GM12892 (cell line): ENCODE measurements around the gene INIP.

Experiments used
- POLR2A ChIP-seq: IDR thresholded peaks from 2 replicates; pipeline ENCODE4 v1.6.1; 2011; ENCODE audit warnings: low read depth, low read length, control low read depth
- TAF1 ChIP-seq: IDR thresholded peaks from 2 replicates; pipeline ENCODE4 v1.6.1; 2011; ENCODE audit warnings: low read depth, mild to moderate bottlenecking, control low read depth, low read length, borderline replicate concordance

DNA sequence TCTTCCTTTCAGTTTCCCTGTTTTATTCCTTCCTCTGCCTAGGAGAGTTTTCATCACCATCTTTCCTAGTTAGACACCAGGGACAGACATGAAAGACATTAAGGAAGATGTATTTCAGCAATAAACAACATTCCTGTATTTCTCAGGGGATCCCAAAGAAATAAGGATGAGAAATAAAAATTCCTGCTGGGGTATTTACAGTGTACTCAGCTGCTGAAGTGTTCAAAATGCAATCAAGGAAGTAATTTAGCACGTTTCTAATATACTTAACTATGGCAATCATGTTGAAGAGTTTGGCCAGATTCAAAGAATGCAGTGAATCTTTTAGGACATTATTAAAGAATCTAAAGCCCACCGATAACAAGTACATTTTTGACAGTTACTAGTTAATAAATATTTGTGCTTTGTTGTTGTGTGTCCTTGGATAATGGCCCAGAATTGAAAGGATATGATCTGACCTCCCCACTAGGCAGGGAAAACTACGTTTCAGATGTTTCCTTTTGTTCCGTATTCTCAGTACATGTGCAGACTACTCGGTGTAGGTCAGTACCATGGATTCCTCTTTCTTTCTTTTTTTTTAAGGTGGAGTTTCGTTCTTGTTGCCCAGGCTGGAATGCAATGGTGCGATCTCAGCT, 46.8 kb downstream of the INIP start:
- TF ChIP-seq TAF1 (no peak), POLR2A (no peak)
